ENCODE data around the gene ARRDC1.

DNA sequence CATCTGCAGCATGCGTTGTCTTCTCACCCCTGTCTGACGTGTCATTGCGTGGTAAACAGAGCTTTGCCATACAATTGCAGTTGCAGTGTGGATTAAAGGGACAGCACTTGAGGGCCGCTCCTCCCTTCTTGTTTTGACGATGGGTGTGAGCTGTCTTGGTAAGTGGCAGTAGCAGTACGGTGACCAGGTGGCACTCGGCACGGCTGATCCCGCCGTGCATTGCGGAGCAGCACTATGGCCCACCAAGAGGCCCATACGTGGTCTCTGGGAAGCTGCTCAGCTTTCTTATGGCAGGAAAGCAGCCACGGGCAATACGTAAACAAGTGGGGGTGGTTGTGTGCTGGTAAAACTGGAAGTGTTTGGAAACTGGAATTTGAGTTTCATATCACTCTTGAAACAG is 38.4 kb downstream of the ARRDC1 start:
- TF ChIP-seq, protein P1, sequence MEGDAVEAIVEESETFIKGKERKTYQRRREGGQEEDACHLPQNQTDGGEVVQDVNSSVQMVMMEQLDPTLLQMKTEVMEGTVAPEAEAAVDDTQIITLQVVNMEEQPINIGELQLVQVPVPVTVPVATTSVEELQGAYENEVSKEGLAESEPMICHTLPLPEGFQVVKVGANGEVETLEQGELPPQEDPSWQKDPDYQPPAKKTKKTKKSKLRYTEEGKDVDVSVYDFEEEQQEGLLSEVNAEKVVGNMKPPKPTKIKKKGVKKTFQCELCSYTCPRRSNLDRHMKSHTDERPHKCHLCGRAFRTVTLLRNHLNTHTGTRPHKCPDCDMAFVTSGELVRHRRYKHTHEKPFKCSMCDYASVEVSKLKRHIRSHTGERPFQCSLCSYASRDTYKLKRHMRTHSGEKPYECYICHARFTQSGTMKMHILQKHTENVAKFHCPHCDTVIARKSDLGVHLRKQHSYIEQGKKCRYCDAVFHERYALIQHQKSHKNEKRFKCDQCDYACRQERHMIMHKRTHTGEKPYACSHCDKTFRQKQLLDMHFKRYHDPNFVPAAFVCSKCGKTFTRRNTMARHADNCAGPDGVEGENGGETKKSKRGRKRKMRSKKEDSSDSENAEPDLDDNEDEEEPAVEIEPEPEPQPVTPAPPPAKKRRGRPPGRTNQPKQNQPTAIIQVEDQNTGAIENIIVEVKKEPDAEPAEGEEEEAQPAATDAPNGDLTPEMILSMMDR (IDR thresholded peaks at IDR 0.05) = no peak
- TF ChIP-seq ZFX (IDR thresholded peaks at IDR 0.05; ENCODE audit: borderline replicate concordance) = no peak
